Activated CD4-positive, alpha-beta T cell treated with anti-CD3 and anti-CD28 coated beads for 24 hours (primary cell): Measurements from ENCODE around the gene KCTD17.

ENCODE experiments used
- DNase-seq, 2 donors: peaks; one replicate each; pipeline ENCODE4 v3.0.0-alpha.2; 2020; ENCODE audit warnings: low read depth in 2 of 2

The KCTD17 gene

GRCh38 chr22:37080438-37080837 is 28.9 kb downstream of the KCTD17 start:
- no peak for DNase-seq

DNA sequence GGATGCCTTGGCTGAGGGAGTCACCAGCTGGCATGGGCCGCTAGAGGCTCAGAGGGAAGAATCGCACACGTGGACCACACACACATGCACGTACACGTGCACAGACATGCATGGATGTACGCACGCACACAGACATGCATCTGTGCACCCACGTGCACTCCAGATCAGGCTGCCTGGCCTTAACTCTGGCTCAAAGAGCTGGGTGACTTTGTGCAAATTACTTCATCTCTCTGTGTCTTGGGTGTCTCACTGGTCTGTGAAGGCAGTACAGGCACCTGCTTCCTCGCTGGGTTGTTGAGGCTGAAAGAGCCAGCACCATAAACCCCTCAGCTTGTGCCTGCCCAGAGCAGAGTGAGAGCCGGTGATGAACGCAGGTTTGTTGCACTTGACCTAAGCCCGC is 29.3 kb downstream of the KCTD17 start:
- DNase-seq, result no peak

- no peak for DNase-seq
Measured at GRCh38 chr22:37082251-37082873, 30.8 kb downstream of the KCTD17 start.

GRCh38 chr22:37083914-37084313 is 32.4 kb downstream of the KCTD17 start:
- DNase-seq, result no peak

DNA sequence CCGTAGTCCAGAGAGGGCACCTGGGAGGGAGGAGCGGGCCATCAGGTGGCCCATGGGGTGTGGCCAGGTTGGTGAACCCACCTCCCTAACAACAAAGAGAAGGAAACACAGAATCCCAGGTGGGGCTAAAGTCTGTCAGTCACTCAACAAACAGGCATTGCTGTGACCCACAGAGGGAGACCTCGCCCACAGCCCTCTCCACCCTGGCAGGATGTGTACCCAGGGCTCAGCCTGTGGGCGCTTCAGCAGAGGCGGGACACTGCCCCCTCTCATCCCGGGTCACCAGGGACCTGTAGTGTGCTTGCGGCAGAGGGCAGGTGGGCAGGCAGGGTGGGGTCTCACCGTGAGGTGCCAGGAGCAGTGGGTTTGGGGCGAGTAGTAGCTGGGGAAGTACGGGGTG is 32.8 kb downstream of the KCTD17 start:
- no peak for DNase-seq

GRCh38 chr22:37086184-37086583 is 34.6 kb downstream of the KCTD17 start:
- DNase-seq, result no peak

DNA sequence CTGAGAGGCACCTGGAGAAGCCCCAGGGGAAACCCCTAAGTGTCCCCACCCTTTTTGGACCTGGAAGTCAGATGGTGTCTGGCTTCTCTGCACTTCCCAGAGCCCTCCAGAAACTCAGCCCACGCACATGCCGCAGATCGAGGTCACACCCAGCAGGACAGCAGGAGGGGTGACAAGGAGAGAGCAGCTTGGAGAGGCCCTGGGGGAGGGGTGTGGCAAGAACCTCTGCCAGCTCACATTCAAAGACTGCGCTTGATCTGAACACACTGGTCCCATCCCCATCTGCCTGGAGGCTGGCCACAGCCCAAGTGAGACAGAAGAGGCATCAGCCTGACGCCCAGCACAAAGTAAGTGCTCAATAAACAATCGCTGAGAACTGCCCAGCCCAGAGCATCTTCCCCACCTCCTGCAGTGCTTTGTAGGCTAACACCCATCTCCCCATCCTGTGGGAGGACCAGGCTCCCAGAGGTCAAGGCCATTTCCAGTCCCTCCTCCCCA is 36.6 kb downstream of the KCTD17 start:
- DNase-seq, result peak in 1 of 2 donors; percentile 41

DNA sequence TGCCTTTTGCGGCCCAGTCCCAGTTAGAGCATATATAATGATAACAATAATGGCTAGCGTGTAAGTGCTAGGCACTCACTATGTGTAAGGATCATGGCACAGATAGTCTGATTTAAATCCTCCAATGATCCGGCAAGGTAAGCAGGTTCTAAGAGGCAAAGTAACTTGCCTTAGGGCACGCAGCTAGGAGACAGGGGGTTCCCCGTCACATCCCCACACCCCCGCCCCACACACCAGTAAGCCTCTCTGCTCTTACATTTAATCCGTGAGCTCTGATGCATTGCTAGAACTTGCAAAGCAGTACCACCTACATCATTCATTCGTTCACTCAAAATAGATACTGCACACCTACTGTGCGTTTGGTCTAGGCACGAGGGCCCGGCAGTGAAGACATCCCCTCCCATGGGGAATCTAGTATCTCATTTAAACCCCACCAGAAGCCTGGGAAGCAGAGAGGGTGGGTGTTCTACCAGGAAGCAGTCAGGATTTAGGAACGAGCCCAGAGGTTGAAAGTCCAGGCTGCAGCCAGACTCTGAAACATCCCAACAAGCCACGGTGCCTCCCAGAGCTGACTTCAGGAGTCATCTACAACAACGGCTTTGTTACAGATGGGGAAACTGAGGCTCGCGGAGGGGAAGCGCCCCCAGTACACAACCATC is 37.3 kb downstream of the KCTD17 start:
- DNase-seq, result no peak

- DNase-seq, result no peak
Measured at GRCh38 chr22:37089434-37089833, 37.9 kb downstream of the KCTD17 start.

DNA sequence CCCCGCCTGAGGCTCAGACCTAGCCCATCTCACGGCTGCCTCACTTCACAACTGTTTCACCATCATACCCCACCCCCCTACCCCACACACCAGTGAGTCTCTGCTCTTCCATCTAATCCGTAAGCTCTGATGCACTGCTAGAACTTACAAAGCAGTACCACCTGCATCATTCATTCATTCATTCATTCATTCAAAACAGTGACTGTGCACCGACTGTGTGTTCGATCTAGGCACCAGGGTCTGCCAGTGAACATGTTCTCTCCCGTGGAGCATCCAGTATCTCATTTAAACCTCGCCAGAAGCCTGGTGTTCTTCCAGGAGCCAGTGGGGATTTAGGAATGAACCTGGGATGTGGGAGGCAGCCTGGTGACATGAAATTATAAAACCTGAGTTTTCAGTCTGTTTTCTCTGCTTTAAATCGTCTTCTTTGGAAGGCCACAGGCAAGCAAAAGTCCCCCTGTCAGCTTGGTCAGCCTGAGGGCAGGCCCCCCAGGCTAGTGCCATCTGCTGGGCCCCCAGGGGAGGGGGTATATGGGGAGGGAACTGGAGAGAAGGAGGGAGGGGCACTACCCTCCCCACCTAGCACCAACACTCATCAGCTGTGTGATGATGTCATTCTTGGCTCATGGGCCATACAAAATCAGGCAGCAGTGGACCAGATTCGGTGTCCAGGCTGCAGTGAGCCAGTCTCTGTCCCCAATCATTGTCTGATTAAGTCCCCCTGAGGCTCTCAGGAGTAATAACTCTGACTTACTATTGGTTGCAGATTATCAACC is 39.6 kb downstream of the KCTD17 start:
- no peak for DNase-seq

DNA sequence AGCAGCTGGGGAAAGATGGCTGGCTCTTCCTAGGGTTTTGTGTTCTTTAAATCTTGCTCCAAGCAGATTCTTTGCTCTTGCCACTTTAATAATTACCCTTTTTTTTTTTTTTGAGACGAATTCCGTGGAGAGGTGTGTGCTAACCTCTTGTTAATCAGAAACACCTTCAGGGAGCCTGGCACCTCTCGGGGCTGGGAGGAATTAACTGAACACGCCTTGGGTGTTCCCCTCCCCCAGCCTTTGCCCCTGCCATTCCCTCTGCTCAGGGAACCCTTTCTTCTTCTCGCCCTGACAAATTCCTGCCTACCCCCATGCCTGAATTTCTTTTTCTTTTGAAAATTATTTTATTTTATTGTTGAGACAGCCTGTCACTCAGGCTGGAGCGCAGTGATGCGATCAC is 40.5 kb downstream of the KCTD17 start:
- DNase-seq, result no peak

DNA sequence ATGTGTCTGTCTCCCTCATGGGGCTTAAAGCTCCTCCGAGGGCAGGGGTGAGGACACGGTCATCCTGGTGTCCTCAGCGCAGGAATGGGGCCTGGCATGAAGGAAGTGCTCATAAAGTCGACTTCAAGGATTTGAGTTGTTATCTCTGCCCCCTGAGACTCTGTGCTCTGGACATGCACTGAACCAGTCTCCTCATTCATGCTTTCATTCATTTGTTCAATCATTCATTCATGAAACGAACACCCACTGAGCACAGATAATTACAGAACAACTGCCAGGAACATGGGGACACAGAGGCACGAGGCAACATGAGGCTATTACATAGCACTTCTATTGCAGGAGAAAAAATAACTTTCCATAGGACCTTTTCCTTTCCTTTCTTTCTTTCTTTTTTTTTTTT is 41.5 kb downstream of the KCTD17 start:
- no peak for DNase-seq

DNA sequence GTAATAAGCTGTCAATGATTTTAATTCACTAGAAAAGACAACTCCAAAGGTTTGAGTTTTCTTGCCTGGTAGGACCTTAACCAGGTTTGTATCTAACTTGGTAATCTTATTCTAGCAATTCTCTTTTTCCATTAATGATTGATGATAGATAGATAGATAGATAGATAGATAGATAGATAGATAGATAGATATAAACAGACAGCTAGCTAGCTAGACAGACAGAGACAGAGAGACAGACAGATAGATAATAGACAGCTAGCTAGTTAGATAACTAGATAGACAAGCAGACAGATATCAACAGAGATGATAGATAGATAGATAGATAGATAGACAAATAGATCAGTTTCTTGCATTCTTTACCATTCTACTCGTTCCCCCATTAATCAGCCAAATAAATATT is 42.7 kb downstream of the KCTD17 start:
- DNase-seq, result no peak

DNA sequence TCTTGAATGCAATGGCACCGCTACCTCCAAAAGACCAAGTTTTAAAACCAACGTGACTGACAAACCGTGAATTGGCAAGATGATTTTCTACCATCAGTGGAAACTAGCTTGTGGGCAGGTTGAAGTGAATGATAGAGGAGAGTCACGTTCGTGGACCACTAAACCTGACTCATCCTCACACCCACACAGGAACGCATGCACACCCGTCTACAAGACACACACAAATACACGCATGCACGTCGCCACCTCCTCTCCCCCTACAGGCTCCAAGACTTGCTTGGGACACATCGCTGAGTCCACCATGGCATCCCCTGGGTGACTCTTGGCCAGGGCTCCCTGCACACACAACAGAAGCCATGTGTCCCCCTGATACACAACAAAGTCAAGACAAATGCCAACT is 43.6 kb downstream of the KCTD17 start:
- peak; percentile 55 to 62 for DNase-seq

GRCh38 chr22:37097346-37097745 is 45.8 kb downstream of the KCTD17 start:
- DNase-seq, result no peak

GRCh38 chr22:37098976-37099591 is 47.5 kb downstream of the KCTD17 start:
- no peak for DNase-seq

- DNase-seq, result no peak
Measured at GRCh38 chr22:37100589-37101127, 49.1 kb downstream of the KCTD17 start.

GRCh38 chr22:37101311-37102066 is 49.9 kb downstream of the KCTD17 start:
- no peak for DNase-seq

DNA sequence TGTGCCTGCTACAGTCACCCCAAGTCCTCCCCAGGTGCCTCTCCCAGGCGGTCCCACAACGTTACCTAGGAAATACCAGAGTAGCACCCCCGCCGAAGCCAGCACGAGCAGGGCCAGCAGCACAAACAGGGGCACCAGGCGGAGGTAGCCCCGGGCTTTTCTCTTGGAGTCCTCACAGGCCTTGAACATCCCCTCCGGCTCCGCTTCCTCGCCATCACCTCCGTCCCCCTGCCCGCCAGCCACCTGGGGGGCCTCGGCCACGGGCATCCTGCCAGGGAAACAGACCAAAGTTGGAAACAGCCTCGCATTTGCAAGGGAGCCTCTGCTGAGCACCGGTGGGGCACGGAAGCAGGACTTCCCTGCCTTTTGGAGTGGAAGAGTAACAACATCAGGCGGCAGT is 51.6 kb downstream of the KCTD17 start:
- no peak for DNase-seq

- DNase-seq, result no peak
Measured at GRCh38 chr22:37103656-37104452, 52.3 kb downstream of the KCTD17 start.

DNA sequence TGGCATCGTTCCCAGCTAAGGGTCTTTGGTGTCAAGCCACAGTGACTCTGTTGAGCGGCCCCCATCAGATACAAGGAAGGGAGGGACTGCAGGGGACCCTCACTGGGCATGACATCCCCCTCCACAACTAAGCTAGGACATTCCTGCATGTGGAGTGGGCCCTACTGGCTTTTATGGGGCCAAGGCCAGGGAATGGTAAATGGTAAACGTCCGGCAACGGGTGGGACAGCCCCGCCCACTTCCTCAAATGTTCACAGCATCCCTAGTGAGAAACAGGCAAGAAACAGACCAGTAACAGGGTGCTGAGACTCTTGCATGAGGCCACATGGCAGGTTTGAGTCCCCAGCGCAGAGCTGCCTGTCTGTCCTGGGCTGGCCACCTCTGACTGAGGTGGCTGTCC is 53.6 kb downstream of the KCTD17 start:
- DNase-seq, result no peak
